Renal pelvis (tissue), 4 donors: ENCODE measurements around the gene TNFRSF25. TPM values are rescaled to one million over a fixed set of nuclear protein-coding genes. Genes with fewer than 3 reads are reported as not detected.
"Not testable (repeated sequence)": the region's sequence is repeated elsewhere in the genome, so short reads cannot be mapped to it uniquely, and the experiment has no call there.

ENCODE experiments used
- DNase-seq: peaks from one replicate; pipeline ENCODE4 v3.0.0-alpha.2; 2013
- polyA plus RNA-seq, 3 donors: library from polyadenylated mRNA; unstranded; fragments of 120-200 nt; gene quantifications; one replicate each; pipeline ENCODE4 v1.2.1, GENCODE V29; 2013; ENCODE audit not compliant: insufficient read length in 3 of 3

TNFRSF25 gene
- polyA plus RNA-seq, 3 donors: 14.0 to 22.5 (median 20.2) TPM

DNA sequence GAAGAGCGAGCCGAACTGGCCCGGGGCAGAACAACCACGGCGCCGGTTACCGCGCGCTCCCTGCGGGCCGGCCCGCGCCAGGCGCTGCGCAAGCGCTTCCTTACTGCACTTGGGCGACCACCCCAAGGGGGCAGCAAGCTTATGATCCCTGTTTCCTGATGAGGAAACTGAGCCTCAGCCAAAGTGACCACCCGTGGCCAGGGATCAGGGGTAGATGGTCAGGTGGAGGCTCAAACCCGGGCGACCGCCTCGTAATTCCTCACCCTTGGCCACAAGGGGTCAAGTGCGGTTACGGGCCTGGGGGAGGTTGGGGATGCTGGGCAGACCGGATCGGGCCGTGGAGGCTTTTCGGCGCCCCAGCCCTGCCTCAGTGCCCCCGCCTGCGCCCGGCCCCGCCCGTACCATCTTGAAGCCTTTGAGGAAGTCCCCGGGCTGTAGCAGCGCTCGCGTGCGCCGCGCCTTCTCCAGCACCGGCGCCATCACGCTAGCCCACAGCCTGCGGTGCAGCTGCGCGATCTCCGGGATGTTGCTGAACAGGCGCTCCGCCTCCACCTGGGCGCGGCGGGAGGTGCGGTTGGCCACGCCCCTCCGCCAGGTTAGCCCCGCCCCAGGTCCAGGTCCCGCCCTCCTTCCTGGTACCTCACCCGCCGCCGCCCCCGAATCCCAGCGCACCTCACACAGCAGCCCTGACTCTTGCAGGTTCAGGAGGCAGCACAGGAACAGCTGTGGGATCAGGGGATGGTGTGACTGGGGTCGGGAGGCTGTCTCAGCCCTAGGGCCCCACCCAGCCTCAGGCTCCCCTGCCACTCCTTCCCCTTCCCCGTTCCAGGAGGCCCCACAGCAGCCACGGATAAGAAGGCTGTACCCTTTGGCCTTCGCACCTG, 5.4 kb upstream of the TNFRSF25 start:
- no peak for DNase-seq

DNA sequence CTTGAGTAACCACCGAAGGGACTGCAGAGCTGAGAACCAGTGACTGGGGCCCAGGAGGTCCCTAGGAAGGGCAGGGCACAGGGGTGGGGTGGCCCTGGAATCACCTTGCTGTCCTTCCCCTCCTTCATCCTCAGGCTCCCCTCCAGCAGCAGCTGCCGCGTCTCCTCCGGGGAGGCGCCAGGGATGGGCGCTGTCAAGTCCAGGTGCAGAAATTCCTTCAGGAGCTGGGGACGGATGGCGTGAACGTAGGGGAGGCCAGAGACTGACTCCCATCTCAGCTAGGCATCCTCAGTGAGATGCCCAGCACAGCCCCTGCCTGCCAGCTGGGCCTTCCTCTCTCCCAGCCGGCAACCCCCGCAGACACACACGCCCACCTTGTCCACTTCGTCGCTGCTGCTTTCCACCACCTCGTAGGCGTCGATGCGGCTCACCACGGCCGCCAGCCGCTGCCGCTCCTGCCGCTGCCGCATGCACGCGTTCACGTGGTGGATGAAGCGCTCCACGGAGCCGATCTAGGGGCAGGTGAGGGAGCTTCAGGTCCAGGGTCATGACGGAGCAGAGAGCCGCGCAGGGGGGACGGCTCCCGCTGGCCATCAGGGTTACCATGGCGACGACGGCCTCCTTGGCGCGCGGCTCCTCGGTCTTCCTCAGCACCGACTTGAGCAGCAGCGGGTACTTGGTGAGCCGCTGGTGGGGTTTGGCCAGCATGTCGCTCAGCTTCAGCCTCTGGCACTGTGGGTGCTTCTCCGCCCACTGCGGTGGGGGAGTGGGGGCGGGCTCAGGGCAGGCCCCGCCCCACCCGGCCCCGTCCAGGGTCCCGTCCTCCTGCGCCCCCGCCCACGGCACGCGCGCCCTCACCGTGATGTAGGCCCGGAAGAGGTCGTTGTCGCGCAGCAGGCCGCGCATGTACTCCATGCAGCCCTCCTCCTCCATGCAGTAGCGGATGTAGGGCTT, 4.4 kb upstream of the TNFRSF25 start:
- no peak for DNase-seq

DNA sequence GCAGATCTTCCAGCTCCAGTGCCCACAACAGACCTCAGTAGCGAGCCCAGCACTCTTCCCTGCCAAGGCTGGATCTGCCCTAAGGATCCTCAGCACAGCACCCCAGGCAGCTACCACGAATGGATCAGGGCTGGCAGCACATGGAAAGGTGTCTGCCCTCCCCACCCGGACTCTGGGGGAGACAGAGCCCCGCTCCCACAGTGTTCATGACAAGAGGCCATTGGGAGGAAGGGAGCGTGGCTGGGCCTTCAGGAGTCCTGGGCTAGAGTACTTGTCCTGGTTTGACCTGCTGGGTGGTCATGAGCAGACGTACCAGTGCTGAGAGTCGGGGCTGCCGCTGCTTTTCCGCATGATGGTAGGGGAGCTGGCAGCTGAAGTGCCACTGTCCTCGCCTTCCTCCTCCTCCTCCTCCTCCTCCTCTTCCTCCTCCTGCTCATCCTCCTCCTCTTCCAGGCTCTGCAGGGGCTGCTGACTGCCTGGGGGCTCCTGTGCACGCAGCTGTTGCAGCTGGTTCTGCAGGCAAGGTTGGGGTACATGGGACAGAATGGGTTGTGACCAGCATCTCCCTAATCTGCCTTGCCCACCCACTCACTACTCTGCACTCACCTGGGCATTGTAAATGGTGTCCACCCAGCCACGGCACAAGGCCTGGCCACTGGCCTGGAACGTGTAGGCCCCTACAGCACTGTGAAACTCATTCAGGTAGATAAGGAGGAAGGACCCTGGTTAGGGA, 2.9 kb upstream of the TNFRSF25 start:
- no peak for DNase-seq

GRCh38 chr1:6467744-6468688, 2.0 kb upstream of the TNFRSF25 start:
- DNase-seq: no peak

- DNase-seq: no peak
These were observed 1.3 kb upstream of the TNFRSF25 start for GRCh38 chr1:6467224-6467623.

DNA sequence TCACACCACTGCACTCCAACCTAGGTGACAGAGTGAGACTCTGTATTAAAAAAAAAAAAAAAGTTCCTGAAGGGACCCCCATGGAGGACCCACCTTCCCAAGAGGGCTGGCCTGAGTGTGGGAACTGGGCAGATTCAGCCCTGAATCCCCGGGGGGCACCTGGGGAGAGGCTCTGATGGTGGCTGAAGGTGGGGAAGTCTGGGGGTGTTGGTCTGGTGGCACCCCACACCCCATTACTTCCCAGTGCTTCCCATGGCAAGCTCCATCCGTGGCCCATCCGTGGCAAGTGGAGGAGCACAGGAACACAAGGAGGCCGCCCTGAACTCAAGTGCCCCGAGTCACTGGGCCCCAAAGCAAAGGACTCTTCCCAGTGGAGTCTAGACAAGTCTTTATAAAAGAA, 778 bp upstream of the TNFRSF25 start:
- DNase-seq: no peak

- no peak for DNase-seq
These were observed 440 bp downstream of the TNFRSF25 start for GRCh38 chr1:6465461-6466005.

- DNase-seq: no peak
These were observed 1.1 kb downstream of the TNFRSF25 start for GRCh38 chr1:6464915-6465314.

DNA sequence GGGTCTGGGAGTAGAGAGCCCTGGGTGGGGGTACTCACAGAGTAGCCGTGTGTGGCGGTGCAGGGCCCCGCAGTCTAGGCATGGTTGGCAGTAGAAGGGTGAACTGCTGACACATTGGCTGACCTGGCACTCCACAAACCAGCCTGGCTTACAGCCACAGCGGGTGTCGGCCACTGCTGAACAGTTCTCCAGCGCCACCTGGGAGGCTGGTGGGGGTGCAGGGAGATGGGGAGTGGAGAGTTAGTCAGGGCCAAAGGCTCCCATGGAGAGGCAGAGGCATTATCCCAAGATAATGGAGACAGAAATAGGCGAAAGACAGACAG, 1.5 kb downstream of the TNFRSF25 start:
- DNase-seq: no peak

DNA sequence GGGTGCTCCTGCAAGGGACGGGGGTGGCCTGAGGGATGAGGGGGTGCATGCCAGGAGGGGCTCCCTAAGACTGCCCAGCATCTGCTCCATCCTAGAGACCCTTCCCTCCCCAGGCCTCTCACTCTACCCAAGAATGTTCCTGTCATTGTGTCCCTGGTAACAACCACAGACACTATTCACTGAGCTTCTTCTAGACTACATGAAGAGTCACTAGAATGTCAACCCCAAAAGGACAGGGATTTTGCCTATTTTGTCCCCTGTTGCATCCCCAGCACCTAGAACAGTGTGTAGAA, 2.9 kb downstream of the TNFRSF25 start:
- no peak for DNase-seq

- DNase-seq: no peak
These were observed 3.4 kb downstream of the TNFRSF25 start for GRCh38 chr1:6462412-6463119.

- no peak for DNase-seq
These were observed 4.2 kb downstream of the TNFRSF25 start for GRCh38 chr1:6461538-6462411.

DNA sequence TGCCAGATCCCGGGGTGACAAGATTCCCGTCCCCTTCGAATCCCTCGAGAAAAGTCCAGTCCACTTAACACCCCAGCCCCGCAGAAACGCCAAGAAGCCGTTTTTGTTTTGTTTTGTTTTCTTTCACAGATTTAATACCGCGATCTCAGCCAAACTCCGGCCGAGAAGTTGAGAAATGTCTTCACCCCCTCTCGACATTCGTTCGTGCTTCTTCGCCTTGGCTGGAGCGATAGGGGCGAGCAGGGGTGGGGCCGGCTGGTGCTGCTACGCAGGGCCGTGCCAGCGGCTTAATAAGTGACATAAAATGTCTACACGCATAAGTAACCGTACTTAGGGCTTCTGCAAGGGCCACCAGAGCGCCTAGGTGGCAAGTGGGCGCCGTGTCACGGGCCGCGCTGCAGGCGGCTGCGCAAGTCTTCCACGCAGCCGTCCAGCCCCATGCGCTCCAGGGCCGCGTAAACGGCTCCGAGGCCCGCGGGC, 4.9 kb downstream of the TNFRSF25 start:
- DNase-seq: no peak

DNA sequence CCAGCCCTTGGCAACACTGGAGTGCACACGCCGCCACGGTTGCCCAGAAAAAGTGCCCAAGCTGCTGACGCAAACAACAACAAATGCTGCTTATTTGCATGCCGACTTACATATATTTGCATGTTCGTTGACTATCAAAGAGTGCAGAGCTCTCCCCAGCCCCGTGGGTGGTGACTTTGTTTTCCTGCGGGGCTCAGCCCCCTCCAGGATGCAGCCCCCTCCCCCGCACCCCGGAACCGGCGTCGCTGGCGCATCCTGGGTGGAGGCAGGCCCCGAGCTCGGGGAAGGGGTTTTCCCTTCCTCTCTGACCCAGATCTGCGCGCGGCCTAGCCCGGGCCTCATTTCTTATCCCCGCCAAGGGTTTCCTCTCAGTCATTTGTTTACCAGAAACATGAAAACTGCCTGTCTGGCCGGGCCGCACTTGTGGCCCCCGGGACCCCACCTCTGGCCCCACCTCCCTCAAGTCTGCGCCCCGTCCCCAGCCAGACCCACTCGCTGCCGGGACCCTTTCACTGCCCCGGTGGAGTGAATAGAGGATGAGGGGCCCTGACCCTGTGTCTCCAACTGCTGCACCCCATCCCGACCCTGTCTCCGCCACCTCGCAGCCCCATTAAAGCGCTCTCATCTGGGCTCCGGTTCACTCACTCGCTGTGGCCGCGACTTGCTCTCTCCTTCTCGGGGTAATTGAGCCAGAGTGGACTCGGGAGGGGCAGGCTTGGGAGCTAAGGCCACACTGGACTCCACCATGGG, 5.5 kb downstream of the TNFRSF25 start:
- no peak for DNase-seq

- no peak for DNase-seq
These were observed 6.1 kb downstream of the TNFRSF25 start for GRCh38 chr1:6459850-6460265.

- DNase-seq: no peak
These were observed 9.0 kb downstream of the TNFRSF25 start for GRCh38 chr1:6456800-6457466.

GRCh38 chr1:6455752-6456520, 10.0 kb downstream of the TNFRSF25 start:
- not testable (repeated sequence) for DNase-seq
